Kidney glomerular epithelial cell (primary cell): ENCODE measurements around the gene GLRX5.
"Not testable (repeated sequence)": the region's sequence is repeated elsewhere in the genome, so short reads cannot be mapped to it uniquely, and the experiment has no call there.

Experiments used
- DNase-seq: peaks from one replicate; lab custom pipeline; 2025; lab: John Stamatoyannopoulos, UW

The GLRX5 gene

DNA sequence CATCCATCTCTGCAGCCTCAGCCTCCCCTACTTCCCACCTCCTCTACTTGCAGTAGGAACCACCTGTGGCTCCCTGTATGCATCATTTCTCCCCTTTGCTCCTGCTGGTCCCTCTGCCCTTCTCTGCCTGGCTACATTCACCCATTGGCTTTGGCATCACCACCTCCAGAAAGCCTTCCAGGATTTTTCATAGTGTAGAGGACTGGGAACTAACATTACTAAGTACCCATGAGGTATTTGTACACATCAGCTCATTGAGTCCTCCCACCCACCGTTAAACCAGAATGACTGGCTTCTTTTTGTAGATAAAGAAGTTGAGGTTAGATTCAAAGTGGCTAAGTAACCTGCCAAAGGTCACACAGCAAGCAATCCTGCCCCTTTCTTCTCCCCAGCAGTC, 35.5 kb upstream of the GLRX5 start:
- no peak for DNase-seq

DNA sequence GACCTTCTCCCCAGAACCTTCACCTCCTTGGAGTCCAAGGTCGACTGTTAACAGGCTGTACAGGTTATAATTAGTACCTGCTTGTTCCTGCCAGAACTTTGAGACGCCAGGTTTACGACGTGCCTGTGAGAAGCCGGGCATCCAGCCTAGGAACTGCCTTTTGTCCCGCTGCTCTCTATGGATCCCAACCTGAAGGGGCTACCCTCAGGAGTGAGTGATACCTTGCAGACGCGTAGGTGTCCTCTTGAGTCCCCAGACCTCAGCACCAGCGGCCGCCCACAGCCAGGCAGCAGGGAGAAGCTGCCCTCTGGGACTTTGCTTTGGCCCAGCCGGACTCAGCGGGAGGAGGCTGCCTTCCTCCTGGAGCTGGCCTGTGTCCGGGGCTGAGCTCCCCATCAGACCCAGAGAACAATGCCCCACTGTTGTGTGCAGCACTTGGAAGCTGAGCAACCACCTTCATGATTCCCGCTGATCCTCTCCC, 34.6 kb upstream of the GLRX5 start:
- no peak for DNase-seq

DNA sequence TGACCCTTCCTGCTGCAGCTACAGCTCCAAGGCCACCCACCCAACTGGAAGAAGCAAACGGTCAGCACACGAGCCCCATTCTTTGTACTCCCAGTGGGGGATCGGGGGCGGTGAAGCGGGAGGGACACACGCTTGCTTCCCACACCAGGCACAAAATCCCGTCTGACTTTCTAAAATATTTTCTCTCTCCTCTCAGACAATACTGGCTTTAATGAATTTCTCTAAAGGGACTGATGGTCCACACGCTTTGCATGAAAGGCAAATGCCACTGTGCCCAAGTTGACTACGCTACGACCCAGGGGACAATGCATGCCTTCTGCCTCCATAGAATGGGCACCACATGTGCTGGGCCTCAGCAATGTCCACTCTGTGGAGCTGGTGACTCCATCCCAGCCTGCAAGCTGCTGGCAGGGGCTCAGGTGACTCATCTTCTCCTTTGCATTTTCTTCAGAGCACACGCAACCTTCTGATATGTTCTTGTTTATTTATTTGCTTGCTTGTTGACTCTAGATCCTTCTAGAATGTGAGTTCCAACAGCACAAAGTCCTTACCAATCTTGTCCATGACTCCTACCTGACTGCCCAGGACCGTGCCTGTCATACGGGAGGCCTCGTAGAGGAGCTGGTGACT, 34.0 kb upstream of the GLRX5 start:
- no peak for DNase-seq

DNA sequence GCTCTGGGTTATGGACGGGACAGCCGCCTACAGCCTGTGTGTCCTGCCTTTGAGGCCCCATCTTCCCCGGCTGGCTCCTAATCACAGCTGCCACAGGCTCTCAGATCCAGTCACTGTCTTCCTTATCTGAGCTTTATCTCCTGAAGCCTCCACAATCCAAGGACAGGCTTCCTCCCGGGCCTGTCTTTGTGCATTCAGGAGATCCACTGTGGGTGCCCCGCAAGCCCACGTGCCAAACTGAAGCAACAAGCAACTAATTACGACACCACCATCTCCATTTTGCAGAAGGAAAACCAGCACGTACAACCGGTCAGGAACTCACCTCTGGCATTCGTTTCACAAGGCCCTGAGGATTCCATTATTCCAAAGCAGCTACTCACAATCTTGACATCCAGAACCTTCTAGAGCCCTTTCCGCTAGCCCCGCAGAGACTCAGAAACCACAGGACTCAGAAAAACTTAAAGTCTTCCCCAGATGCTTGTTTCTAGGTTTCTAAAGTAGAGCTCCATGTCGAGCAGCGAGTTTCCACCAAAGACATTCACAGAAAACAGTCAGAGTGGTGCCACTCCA, 32.4 kb upstream of the GLRX5 start:
- DNase-seq: no peak

DNA sequence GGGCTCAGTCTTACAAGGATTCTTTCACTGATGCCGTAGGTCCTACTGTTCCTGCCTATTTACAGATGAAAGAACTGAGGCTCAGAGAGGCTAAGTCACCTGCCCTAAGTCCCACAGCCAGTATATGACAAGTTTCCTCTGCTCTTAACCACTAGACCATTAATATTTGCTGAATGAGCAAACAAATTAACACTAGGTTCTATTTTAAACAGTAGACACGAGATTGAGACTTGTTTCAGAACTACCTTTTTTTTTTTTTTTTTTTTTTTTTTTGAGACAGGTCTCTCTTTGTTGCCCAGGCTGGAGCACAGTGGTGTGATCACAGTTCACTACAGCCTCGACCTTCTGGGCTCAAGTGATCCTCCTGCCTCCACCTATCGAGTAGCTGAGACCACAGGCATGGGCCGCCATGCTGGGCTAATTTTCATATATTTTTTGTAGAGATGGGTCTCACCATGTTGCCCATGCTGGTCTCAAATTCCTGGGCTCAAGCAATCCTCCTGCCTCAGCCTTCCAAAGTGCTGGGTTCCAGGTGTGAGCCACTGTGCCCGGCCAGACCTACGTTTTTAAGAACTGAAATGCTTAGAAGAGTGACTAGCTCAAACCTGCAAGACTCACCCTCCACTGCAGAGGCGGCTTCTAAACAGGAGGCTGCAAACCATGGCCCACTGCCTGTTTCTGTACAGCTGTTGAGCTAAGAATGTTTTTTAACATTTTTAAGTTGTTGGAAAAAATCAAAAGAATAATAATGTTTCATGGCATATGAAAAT, 31.3 kb upstream of the GLRX5 start:
- no peak for DNase-seq

DNA sequence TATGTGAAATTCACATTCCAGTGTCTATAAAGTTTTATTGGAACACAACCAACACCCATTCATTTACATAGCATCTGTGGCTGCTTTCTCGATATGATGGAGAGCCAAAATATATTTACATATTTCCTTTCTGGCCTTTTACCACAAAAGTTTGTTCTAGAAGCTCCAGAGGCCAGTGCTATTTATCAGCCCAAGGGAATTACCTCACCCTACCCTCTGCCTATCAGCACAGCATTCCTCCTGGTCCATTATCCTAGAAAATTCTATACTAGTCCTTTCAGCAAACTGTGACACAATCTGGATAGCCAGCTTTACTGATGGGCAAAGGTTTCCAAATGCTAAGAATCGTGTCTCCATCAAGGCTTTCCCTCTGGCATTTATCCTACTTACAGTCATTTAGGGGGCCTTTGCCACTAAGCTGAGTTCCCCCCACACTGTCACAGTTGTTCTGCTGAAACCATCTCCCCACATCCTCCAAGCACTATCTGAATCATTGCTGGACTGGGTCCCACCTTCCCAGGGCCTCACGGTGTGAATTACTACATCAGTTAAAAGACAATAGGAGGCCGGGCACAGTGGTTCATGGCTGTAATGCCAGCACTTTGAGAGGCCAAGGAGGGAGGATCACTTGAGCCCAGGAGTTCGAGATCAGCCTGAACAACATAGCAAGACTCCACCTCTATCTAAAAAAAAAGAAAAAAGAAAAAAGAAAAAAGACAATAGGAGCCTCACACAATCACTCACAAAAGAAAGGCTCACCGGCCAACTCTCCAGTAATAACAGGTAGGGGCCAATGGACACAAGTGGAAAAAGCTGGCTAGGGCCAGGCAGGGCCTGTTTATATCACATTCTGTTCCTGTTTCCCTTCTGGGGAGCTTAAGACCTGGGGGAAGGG, 30.5 kb upstream of the GLRX5 start:
- DNase-seq: no peak

DNA sequence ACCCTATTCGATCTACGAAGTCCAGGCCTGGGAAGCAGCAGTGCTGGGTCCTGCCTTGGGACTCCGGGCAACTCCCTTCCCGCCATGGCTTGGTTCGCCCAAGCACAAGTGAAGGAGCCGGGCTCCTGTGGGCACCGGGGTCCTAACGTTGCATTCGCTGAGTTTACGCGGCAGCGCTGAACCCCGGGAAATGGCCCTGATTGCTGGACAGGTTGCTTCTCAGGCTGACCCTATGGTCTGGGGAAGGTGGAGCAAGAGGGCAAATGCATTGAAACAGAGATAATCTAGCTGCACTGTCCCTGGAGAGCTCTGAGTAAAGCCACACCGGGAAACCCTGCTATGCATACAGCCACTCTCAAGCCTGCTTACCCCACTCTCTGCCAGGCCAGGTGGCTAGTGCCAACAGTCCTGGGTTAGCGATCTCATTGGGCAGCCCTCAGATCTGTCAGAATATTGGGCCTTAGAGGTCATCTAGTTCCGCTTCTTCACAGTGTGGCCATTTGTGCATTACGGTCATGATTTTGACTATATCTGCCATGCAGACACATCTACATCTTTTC, 29.7 kb upstream of the GLRX5 start:
- DNase-seq: no peak

DNA sequence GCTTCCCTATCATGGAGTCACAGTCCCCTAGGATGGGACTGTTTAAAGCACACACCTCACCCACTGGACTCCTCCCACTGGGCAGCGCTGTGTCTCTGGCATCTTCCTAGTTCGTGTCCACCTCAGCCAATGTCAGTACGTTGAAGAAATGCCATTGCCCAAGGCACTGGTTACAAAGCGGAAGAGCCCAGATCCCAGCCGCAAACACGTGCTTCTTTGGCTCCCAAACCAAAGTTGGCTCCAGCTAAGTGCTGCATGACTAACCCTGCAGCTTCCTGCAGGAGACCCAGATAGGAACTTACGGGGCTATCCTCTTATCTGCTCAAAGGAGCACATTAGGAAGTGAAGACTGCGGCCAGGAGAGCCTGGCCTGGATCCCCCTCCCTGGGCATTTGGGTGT, 27.7 kb upstream of the GLRX5 start:
- DNase-seq: no peak

DNA sequence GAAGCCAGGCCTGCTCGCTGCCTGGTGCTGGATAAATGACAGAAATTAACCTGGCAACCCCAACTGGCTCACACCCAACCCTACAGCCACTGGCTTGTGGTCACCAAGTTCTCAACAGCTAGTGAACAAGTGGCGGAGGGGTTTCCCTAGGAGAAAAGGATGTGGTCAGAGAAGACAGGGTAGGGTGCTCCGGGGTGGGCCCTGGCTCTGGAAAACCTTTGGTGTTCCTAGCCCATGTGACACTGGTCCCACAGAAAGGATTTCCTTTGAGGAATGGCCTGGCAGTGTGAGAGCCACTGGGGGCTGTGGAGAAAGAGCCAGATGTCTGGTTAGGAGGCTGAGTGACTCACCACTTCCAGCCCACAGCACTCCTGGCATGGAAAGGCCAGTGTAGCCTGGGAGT, 27.1 kb upstream of the GLRX5 start:
- peak; percentile 44 for DNase-seq

DNA sequence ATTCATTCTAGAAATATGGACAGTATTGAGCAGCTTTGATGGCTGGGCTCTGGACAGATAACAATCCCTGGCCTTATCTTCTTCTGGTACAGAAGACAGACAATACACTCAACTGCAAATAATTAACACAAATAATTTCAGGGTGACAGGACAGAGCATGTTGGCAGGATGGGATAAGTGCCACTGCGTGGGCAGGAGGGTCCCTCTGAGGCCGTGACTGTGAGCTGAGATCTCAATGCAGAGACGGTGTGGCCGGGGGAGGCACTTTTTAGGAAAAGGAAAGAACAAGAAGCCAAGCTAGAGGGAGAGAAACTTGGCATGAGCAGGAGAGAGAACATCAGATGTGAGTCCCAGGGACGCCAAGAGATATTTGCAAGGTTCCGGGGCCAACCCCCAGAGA, 26.5 kb upstream of the GLRX5 start:
- DNase-seq: no peak

DNA sequence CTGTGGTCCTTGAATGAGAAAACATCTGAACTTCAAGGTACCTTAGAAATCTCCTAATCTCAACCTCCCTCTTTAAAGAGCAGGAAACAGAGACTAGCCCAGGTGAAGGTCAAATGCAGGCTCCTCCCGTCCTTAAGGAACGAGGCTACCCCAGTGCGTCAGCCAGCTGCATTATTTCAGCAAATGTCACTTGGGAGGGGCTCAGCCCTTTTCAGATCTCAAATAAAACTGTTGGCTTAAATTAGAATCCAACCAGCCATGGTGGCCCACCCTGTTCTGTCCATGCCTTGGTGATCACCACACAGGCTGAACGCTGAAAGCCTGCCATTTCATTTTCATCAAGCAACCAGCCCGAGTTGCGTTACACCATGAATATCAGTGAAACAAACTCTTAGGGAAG, 25.4 kb upstream of the GLRX5 start:
- no peak for DNase-seq

DNA sequence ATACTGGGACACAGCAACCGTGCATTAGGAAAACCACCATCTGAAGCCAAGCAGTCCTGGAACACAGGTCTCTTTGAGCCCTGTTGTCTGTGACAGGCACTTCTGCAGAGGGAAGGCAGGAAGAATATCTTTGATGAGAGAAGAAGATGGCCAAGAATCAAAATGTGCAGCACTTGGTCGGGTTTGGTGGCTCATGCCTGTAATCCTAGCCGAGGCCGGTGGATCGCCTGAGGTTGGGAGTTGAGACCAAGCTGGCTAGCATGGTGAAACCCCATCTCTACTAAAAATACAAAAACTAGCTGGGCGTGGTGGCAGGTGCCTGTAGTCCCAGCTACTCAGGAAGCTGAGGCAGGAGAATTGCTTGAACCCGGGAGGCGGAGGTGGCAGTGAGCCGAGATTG, 24.5 kb upstream of the GLRX5 start:
- not testable (repeated sequence) for DNase-seq

DNA sequence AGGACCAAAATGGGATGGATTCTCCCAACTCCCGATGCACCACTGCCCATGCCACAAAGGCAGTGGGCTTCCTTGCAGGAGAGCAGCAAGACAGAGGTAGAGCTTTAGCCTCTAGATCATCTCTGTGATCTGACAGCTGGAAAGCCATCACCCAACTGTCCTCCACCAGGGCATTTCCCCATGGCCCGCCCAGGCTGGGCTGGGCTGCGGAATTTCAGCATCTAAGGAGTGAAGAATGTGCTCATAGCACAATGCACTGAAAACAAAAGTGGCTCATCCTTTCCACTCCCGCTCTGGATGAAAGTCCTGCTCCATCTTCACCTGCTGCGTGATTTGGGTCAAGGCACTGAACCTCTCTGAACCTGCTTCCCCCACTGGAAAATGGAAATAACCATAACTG, 24.0 kb upstream of the GLRX5 start:
- no peak for DNase-seq

DNA sequence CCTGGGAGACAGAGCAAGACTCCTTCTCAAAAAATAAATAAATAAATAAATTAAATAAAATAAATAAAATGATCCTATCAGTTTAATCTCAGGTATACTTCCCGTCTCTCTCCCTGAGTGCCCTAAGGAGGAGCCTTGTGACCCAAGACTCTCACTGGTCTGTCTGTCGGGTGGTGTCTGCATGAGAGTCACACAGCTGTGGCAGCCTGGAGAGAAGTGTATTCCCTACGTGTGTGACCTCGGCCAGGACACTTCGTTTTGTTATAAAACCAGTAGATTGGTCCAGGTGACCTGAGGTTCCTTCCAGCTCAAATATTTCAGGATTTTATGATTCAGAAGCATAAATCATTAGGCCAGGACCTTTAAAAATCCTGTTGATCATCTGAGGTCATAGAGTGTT, 23.2 kb upstream of the GLRX5 start:
- no peak for DNase-seq

DNA sequence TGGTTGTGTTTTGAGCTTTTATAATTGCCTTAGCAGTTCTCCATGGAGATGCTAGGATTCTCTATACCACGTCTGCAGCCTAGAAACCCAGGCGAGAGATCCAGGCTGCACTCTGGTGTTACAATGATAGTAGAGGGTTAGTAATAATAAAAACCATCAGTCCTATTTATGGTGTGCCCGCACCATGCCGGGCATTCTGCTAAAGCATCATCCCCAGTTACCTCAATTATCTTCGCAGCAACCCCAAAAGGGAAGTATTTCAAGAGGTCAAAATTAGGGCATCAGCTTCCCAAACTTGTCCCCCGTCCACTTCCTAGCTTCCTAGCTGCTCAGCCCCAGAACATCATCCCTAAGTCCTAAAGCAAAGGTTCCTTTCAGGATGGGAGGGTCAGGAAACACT, 21.6 kb upstream of the GLRX5 start:
- DNase-seq: no peak

DNA sequence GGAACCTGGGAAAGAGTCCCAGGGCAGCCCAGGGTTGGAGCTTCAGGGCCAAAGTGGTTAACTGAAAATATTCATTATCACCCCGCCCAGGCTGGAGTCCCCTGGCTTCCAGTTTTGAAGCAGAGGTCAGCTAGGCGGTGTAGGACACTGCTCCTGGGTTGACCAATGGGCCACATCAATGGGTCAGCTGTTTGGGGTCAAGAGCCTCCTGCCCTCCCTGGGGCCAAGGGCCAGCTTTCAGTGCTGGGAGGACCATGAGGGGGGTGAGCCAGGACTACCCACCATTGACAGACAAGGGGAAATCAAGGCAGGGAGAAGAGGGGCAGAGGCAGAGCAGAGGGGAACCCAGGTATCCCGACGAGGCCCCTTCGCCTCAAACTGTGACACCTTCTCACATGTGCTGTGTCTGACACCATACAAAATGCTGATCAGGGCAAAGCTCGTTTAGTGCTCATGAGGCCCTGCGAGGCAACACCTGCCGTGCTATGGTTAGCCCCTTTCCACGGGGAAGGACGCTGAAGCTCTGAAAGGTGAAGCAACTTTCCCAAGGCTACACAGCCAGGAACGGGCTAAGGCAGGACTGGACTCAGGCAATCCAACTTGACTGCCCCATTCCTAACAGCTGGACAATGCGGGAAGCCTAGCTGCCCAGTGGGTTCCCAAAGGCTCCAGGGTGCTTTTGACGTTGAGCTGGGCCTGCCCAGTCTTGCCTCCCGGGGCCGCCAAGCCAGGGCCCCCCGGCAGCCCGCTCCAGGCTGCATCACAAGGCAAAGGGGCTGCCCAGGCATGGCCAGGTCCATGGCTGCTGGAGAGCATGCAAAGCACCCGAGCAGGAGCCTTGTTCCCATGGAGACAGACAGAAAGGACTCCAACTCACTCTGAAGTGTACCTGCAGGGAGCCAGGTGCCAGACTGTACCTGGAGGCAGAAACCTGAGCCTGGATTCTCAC, 20.4 kb upstream of the GLRX5 start:
- DNase-seq: no peak

DNA sequence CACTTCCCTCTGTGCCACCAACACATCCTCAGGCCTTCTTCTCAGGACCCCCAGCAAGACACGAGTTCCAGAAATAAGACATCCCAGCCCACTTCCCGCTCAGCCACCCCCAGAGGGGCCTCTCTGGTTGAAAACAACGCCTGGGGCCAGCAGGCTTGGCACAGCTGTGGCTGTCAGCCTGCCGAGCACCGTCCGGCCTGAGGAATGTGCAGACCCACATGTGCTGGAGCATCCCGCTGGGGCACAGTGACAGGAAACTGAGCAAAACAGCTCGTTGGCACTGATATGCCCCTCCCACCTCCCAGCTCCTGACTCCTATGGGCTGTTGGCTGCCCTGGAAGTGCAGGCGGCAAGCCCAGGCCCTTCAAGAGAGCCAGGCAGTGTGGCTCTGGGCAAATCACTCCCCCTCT, 19.8 kb upstream of the GLRX5 start:
- no peak for DNase-seq

DNA sequence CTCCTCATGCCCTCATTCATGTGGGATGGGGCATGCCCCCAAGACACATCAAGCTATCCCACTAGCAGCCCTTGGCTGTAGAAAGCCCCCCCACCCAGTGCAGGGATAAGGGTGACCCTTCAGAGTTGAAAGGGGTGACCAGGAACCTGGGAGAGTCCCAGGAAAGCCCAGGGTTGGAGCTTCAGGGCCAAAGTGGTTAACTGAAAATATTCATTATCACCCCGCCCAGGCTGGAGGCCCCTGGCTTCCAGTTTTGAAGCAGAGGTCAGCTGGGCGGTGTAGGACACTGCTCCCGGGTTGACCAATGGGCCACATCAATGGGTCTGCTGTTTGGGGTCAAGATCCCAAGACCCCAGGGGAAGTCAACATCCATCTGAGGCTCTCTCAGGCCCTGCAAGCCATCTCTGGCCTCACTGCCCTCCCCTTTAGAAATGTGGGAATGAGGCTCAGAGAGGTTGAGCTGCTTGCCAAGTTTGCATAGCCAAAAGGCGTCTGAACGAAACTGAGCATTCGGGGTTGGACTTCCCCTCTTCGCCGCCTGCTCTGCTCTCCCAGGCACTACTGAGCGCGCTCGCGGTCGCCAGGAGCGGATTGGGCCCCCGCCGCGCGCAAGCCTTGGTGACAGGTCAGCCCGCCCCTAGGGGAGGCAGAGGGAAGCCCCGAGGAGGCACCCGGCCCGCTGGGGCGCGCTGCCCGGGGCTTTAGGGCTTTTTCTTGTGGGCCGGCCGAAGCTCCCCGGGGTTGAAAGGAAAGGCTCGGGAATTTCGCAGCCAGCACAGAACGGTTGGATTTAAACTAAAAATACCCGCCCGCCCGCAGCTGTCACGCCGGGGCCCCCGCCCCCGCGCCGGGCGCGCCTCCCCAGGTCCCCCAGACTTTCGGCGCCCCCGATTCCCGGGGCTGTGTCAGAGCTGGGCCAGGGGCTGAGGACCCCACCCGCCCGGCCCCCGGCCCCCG, 19.0 kb upstream of the GLRX5 start:
- DNase-seq: no peak

DNA sequence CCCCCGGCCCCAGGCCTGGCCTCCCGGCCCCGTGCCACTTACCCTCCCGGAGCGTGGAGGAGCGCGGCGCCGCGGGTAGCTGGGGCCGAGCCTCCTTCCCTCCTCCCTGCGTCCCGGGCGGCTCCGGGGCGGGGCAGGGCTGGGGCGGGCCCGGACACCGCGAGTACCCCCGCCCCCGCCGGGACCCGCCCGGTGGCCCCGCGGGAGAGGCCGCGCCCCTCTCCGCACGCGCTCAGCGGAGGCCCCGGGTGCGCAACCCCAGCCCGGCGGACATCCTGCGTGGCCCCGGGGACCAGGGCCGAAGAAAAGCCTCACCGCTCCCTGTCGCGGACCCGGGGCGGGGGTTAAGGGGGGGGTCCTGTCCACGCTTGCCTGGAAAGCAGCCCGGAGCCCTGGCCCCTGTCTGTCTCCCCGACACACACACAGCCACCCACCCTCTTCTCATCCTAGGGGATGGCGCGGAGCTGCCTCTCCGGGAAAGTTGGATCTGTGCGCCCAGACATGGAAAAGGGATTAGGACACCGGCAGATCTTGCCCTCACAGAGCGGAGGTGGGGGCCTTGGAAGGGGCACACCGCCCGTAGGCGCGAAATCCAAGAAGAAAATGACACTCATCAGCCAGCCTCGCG, 18.2 kb upstream of the GLRX5 start, which contains the start of gene SYNE3:
Gene SYNE3, minus strand, starts transcription at position 97 of the 628 bp plus-strand sequence. CDS start 40,829 bp downstream, outside the sequence.
- no peak for DNase-seq
